HG03342 (cell line): ENCODE data around the gene ERBB2.
A peak's percentile ranks its signal among the peaks of the same experiment; 100 is the strongest.
"Not testable (repeated sequence)": the region's sequence is repeated elsewhere in the genome, so short reads cannot be mapped to it uniquely, and the experiment has no call there.

ENCODE experiments used
- ATAC-seq: cut with Tn5 transposase; IDR thresholded peaks from one replicate; pipeline ENCODE4 v1.9.1; 2021; ENCODE audit warnings: mild to moderate bottlenecking, moderate library complexity; ENCODE audit not compliant: unreplicated experiment

Gene ERBB2

GRCh38 chr17:39722104-39722503 is 22.2 kb downstream of the ERBB2 start:
- ATAC-seq, result no peak

DNA sequence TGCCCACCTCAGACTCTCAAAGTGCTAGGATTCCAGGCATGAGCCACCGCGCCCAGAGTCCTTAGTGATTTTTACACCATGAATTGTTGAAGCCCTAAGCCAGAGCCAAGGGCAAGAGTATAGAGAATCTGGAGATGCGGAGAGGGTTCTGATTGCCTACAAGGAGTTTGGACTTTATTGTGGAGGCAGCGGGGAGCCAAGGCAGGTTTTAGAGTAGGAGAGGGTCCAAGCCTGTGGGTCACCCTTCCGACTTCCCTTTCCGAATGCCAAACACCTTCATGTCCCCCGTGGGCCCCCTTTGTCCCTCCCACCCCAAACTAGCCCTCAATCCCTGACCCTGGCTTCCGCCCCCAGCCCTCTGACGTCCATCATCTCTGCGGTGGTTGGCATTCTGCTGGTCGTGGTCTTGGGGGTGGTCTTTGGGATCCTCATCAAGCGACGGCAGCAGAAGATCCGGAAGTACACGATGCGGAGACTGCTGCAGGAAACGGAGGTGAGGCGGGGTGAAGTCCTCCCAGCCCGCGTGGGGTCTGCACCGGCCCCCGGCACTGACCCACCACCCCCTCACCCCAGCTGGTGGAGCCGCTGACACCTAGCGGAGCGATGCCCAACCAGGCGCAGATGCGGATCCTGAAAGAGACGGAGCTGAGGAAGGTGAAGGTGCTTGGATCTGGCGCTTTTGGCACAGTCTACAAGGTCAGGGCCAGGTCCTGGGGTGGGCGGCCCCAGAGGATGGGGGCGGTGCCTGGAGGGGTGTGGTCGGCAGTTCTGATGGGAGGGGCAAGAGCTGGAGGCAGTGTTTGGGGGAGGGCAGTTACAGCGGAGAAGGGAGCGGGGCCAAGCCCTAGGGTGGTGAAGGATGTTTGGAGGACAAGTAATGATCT is 23.3 kb downstream of the ERBB2 start:
- ATAC-seq, result no peak

DNA sequence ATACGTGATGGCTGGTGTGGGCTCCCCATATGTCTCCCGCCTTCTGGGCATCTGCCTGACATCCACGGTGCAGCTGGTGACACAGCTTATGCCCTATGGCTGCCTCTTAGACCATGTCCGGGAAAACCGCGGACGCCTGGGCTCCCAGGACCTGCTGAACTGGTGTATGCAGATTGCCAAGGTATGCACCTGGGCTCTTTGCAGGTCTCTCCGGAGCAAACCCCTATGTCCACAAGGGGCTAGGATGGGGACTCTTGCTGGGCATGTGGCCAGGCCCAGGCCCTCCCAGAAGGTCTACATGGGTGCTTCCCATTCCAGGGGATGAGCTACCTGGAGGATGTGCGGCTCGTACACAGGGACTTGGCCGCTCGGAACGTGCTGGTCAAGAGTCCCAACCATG is 24.9 kb downstream of the ERBB2 start:
- no peak for ATAC-seq

- not testable (repeated sequence) for ATAC-seq
These were observed 26.1 kb downstream of the ERBB2 start for GRCh38 chr17:39725923-39726322.

GRCh38 chr17:39726617-39727016 is 26.8 kb downstream of the ERBB2 start:
- no peak for ATAC-seq

GRCh38 chr17:39727556-39727955 is 27.7 kb downstream of the ERBB2 start:
- ATAC-seq, result no peak

DNA sequence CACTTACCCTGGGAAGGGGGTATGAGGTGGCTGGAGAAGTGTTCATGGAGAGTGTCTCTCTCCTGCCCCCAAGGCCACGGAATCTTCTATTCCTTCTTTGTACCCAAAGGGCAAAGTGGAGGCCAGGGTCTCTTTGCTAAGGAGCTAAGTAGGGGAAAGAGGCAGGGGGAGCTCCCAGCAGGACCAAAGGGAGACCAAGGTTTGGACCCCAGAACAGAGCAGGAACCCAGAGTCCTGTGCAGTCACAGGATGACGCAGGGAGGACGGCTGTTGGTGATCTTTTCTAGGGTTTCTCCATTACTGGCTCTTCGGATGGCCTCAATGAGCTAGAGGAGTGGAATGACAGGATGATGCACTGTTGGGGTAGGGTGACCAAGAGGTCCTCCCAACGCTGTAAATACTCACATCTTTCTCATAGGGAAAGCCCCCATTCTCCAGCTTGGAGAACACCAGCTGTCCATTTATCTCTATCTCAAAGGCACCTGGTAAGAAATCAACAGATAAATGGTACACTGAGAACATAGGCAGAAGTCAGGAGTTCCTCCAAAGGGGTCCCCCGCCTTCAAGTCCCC is 29.5 kb downstream of the ERBB2 start:
- no peak for ATAC-seq

GRCh38 chr17:39730095-39730921 is 30.4 kb downstream of the ERBB2 start, which contains the start of gene MIEN1:
Gene MIEN1, minus strand, starts transcription at chr17:39730532. Its CDS starts 37 bp downstream, at chr17:39730495.
- peak; percentile 88 for ATAC-seq

DNA sequence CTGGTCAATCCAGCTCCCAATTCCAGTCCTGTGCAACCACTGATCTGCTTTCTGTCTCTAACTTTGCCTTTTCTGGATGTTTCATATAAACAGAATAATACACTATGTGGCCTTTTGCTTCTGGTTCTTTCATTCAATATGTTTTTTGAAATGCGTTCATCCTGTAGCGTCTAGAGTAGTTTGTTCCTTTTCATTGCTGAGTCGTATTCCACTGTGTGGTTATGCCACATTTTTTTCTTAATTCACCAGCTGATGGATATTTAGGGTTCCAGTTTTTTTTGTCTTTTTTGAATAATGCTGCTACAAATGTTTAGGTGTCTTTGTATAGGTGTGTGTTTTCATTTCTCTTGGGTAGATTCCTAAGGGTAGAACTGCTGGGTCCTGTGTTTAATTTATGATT is 32.7 kb downstream of the ERBB2 start:
- no peak for ATAC-seq

GRCh38 chr17:39735882-39736281 is 36.0 kb downstream of the ERBB2 start:
- no peak for ATAC-seq

- ATAC-seq, result no peak
These were observed 36.7 kb downstream of the ERBB2 start for GRCh38 chr17:39736319-39737165.

GRCh38 chr17:39737206-39737759 is 37.4 kb downstream of the ERBB2 start:
- no peak for ATAC-seq

GRCh38 chr17:39737760-39738567 is 38.1 kb downstream of the ERBB2 start, which contains the start of gene GRB7:
Gene GRB7, plus strand, starts transcription at chr17:39737938. Its CDS starts 4,364 bp downstream, at chr17:39742302.
- ATAC-seq, result no peak

DNA sequence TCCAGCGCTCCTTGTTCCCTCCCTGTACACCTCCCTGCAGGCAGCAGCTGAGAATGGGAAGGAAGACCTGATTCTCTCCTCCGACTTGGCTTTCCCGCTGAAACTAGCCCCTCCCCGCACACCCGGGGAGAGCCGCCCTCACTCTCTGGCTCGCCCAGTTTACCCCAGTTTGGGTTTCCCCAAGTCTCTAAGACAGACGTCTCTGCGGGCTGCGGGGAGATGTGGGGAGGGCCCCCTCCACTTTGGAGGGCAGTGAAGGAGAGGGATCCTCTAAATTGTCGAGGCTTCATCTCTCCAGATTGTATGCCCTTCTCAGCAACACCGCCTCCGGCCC is 38.7 kb downstream of the ERBB2 start:
- no peak for ATAC-seq

- ATAC-seq, result no peak
These were observed 39.4 kb downstream of the ERBB2 start for GRCh38 chr17:39738983-39739884.

- no peak for ATAC-seq
These were observed 40.1 kb downstream of the ERBB2 start for GRCh38 chr17:39739885-39740356.

- no peak for ATAC-seq
These were observed 40.7 kb downstream of the ERBB2 start for GRCh38 chr17:39740357-39741111.
